Fibroblast of the conjunctiva (primary cell): ENCODE data around the gene NOL3.

Experiments used
- DNase-seq: peaks from one replicate; pipeline ENCODE4 v3.0.0-alpha.2; 2010; ENCODE audit warnings: low read depth

Gene NOL3

DNA sequence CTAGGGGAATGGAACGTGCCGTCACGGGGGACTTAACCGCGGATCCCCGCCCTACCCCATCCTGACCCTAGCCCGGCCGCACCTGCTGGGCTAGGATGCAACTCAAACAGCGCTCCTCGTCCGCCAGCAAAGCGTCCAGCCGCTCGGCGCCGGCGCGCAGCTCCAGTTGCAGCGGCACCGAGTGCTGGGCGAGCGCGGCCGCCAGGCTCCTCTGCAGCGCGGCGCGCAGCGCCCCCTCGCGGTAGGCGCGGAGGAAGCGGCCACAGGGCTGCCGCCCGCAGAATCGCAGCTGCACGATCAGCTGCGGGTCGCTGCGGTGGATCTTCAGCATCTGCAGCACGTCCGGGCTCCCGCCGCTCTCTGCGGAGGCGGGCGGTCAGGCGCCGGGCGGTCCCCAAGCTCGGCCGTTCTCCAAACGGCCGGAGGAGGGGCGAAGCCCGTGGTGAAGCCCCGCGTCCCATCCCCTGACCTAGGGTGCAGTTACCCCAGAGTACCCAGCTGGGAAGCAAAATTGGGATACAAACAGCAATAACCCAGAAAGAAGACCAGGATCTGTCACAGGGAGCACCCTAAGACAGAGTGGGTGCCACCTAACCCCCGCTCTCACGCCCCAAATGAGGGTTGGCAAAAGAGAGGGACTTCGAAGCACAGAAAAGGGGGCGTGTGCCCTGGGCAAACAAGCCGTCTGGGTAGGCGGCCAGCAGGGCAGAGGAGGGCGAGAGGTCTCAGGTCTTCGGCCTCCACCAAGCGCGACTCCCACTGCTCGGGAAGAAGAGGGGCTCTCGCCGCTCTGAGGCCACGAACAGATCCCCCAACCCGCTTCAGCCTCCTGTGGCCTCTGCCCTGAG, 14.8 kb upstream of the NOL3 start:
- DNase-seq, result peak; percentile 37

DNA sequence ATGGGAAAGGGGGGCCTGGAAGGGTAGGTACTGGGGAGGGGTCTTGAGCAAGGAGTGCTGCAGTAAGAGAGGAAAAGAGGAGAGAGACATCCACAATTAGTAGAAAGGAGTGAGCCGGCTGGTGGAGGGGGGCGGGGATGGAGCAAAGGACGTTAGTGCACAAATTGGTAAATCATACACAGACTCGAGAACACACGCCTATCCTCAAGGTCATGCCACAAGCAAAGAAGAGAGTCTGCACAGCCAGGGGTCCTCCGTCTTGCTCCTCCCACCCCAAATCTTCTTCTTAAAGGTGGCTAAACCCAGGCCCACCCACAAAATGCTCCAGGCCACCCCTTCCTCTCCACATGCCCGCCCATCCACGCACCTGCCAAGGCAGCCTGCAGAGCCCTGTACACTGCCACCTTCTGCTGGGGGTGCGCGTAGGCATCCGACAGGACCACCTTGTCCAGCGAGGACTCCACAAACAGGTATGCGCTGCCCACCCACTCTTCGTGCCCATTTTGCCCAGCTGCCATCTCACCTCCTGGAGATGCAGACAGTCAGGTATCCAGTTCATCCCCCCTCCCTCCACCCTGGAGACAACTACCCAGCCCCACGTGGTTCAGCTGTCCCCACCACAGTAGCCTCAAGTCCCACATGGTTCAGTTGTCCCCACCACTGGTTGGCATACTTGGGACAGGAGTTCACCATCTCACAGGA, 14.0 kb upstream of the NOL3 start:
- no peak for DNase-seq

DNA sequence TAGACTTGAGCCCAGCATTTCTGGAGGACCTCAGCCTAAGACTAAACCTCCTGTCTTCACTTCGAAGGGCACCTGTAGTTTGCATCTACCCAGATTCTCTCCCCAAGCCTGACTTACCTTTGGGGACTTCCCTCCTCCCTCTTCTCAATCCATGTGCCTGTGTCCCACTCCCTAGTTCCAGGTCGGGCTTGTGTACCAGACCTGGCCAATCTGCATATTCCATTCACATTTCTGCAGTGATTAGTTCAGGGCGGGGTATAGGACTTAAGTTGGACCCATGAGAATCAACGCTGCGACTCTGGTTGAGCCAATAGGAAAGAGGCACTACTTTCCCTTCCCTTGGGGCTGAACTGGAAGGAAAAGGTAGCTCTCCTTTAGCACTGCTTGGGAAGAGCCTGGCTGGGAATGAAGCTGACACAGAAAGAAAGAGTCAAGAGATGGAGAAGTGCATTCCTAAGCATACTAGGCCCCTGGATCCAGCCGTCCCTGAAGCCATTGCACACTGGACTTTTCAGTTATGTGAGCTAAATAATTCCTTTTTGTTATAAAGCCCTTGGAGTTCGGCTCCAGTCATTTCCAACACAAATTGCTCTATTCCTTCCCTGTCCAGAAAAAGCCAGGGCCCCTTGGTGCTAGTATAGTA, 13.1 kb upstream of the NOL3 start:
- DNase-seq, result no peak

DNA sequence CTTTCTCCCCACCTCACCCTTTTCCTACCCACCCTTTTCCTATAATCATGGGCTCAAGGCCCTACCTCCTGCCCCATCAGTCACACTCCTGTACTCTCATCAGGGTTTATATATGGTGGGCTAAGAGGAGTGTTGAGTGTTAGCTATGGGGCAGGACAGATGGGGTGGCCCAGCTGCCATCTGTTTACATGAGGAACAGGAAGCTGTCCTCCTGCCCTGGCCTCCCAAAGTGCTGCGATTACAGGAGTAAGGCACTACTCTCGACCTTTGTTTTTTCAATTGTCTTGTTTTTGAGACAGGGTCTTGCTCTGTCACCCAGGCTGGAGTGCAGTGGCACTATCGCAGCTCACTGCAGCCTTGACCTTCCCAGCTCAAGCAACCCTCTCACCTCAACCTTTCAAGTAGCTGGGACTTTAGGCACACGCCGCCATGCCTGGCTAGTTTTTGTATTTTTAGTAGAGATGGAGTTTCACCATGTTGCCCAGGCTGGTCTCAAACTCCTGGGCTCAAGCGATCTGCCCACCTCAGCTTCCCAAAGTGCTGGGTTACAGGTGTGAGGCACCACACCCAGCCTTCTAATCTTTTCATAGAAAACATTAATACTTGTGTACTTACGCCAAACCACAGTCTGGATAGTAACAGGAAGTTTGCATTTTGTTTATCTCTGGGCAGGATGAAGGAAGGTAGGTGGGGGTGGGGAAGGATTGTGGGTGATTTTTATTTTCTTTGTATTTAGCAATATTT, 12.3 kb upstream of the NOL3 start:
- no peak for DNase-seq

DNA sequence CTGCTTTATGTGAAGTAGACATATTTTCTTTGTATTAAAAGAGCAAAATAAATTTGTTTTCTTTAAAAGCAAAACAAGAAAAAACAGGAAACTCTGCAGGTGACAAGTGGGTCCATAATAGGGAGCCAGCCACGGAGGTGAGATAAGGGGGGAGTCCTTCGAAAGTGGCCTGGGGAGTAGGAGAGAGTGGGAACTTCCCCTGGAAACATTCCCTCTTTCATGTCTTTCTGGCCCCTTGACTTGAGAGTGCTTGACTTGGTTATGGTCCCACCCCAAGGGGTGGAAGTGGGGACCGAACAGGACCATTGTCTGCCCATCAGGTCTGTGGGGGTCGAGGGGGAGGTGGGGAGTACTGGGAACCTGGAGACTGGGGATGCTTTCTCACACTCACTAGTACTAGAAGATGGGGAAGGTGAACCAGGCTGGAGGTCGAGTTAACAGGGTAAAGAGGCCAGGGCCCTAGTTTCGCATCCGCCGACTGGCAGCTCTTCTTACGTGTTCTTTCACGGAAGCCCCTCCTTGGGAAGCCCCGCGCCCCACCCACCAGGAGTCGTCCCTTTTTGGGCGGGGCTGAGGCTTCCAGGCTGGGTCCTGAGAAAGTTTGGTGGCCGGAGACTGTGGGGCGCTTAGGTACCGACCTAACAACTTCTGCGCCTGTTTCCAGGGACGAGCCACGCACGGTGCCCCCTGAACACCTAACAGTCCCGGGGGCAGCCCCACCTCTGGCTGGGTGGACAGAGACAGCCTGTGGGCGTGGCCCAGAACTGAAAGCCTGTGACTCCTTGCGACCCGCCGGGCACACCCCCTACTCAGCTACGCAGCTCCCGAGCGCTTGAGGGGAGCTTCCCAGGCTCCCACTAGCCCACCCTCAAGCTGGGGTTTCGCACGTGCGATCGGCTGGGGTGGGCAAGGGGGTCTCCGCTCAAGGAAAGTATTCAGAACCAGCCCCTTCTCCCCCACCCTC, 11.4 kb upstream of the NOL3 start:
- no peak for DNase-seq

DNA sequence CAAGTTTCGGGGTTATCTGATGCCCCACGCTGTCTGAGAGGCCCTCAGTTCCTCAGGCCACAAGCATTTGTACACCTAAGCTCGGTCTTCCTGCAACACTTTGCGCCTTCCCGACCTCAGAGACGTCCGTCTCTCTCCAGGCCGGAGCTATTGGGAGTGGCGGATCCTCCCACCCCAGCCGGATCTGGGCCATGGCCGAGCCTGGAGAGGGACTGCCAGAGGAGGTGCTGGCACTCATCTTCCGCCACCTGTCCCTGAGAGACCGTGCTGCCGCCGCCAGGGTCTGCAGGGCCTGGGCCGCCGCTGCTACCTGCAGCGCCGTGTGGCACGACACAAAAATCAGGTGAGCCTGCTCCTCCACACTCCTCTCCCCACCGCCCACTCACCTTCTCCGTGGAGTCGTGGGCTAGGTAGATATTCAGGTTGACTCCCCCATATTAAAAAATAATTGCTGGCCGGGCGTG, 8.7 kb upstream of the NOL3 start:
- no peak for DNase-seq

DNA sequence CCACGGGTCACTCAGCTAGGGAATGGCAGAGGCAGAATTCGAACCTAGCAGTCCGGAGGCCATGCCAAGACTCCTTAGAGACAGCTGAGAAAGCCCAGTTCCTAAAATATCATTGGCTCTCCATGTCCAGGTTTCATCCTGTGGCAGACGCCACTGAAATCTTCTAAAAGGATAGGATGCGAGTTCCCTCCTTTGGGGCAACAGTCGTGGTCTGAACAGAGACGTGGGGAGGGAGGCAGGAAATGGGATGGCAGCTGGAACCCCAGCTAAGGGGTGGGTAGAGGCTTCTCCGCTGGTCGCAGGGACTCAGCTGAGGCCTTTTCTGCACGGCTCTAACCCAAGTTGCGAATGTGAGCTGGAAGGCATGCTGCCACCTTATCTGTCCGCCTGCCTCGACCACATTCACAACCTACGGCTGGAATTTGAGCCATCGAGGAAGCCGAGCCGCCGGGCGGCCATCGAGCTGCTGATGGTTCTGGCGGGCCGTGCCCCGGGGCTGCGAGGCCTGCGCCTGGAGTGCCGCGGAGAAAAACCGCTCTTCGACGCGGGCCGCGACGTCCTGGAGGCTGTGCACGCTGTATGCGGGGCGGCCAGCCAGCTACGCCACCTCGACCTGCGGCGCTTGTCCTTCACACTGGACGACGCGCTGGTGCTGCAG, 7.7 kb upstream of the NOL3 start:
- DNase-seq, result no peak

DNA sequence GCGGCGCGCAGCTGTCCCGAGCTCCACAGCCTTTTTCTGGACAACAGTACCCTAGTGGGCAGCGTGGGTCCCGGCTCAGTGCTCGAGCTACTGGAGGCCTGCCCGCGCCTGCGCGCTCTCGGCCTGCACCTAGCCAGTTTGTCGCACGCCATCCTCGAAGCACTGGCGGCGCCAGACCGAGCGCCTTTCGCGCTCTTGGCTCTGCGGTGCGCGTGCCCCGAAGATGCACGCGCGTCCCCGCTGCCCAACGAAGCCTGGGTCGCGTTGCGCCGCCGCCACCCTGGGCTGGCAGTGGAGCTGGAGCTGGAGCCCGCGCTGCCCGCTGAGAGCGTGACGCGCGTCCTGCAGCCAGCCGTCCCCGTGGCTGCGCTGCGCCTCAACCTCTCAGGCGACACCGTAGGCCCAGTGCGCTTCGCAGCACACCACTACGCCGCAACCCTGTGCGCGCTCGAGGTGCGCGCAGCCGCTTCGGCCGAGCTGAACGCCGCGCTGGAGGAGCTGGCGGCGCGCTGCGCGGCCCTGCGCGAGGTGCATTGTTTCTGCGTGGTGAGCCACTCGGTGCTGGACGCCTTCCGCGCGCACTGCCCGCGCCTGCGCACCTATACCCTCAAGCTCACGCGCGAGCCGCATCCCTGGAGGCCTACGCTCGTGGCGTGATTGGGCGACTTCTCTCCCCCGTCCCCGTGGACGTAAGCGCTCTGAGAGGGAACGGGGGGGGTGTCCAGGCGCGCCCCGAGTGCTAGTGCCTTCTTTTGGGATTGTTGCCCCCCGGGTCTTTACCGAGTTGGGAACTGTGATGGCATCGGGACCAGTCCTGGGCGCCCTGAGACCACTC, 7.0 kb upstream of the NOL3 start:
- no peak for DNase-seq

DNA sequence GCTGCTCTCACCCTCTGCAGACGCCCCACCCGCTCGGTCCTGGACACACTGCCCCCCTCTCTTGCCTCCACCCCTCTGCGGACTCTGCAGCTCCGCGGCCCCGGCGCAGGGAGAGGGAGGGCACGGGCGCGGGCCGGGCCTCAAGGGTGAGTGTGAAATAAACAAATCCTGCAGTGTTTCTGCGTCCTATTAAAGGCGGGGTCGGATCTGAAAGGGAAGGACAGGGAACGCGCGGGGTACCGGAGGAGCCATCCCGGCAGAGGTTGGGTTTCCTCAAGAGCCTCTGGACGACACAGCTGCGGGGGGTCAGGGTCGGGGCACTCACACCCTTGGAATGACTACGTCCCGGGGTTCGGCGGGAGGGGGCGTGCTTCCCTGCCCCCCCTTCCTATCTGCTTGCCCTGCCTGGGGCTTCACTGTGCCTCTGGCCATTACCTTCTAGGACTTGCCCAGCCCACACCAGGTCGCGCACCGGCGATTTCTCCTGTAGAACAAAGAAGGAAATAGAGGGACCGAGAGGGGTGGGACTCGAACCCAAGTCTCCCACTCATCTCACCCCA, 6.3 kb upstream of the NOL3 start:
- DNase-seq, result no peak

DNA sequence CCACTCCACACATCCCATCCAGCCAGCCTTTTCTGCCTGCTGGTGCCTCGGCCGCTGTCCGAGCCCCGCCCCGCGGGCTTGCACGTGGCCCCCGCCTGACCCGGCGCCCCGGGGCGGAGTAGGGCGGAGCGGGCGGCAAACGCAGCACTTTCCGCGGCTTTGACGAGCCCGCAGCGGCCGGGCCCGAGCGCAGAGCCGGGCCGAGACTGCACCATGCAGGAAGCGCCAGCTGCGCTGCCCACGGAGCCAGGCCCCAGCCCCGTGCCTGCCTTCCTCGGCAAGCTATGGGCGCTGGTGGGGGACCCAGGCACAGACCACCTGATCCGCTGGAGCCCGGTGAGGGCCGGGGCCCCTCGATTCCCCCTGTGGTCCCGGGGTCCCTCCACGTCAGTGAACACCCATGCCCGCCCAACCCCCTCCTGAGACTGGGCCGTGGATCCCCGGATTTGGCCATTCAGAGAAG, 5.7 kb upstream of the NOL3 start, which contains the start of gene HSF4:
HSF4 (plus strand) TSS at position 147 of the 463 bp plus-strand sequence; CDS start at position 214, 67 bp downstream.
- DNase-seq, result no peak

DNA sequence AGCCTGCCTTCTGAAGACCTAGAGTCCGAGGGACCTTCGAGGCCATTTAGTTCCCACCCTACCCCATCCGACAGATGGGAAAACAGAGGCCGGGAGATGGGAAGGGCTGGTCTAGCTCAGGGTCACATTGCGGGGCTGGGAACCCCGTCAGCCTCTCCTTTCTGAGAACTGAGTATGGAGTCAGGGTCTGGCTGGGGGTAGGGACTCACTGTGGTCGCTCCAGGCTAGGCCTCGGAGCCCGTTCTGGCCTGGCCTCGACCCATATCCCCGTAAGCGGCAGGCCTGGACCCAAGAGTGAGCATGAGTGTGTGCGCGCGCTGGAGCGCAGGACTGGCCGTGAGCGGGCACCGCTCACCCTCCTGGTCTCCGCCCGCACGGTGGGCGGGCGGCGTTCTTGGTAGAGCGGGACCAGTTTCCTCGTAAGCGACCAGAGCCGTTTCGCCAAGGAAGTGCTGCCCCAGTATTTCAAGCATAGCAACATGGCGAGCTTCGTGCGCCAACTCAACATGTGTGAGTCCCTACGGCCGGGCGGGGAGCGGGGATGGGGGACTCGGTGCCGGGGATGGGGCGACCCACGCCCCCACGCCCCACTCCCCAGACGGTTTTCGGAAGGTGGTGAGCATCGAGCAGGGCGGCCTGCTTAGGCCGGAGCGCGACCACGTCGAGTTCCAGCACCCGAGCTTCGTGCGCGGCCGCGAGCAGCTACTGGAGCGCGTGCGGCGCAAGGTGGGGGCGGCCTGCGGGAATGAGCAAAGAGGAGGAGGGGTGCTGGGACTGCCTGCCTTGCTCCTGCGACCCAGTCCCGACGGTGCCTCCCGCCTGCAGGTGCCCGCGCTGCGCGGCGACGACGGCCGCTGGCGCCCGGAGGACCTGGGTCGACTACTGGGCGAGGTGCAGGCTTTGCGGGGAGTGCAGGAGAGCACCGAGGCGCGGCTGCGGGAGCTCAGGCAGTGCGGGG, 4.9 kb upstream of the NOL3 start:
- DNase-seq, result no peak

DNA sequence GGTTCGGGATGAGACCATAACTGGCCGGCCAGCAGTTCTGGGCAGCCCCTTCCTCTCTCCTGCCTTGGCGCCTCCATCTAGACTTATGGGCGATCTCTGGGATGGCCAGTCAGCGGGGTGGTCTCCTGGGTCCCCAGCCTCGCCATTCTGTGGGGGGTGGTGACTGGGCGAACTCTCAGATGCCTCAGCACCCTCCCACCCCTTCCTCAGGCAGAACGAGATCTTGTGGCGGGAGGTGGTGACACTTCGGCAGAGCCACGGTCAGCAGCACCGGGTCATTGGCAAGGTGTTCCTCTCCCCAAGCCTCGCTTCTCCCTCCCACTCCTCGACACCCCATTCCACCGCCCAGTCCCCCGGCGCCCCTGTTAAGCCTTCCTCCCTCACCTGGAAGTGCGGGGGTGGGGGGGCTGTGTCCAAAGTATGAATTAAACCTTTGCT, 4.2 kb upstream of the NOL3 start:
- no peak for DNase-seq

DNA sequence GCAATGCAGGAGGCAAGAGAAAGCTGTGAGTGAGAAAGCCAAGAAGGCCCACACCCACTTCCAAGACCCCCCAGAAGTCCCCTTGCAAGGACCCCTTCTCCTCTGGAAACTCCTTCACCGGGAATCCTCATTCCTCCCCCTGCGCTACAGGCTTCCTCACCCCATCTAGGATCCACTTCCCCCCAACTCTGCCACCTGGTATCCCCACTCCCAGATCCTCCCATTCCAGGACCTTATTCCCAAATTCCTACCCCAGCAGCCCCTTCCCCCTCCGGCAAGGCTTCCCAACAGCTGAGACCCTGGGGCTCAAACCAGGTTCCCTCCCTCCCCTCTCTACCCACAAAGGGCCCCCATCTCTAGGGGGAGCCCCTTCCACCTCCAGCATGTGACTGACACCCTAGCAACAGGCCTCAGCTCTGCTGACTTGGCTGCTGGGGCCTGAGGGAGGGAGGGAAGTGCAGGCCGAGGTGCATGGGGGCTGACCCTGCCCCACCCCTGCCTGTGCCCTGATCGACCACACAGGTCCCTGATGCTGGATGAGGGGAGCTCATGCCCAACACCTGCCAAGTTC, 3.7 kb upstream of the NOL3 start:
- no peak for DNase-seq

DNA sequence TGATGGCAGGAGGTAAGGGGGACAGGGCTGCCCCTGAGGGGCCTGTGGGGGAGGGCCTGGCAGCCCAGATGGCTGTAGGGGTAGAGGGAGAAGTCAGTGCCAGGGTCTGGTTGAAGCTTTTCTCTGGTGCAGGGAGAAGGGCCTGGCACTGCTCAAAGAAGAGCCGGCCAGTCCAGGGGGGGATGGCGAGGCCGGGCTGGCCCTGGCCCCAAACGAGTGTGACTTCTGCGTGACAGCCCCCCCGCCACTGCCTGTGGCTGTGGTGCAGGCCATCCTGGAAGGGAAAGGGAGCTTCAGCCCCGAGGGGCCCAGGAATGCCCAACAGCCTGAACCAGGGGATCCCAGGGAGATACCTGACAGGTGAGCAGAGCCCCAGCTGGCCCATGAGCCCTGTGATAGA, 2.8 kb upstream of the NOL3 start:
- DNase-seq, result no peak

DNA sequence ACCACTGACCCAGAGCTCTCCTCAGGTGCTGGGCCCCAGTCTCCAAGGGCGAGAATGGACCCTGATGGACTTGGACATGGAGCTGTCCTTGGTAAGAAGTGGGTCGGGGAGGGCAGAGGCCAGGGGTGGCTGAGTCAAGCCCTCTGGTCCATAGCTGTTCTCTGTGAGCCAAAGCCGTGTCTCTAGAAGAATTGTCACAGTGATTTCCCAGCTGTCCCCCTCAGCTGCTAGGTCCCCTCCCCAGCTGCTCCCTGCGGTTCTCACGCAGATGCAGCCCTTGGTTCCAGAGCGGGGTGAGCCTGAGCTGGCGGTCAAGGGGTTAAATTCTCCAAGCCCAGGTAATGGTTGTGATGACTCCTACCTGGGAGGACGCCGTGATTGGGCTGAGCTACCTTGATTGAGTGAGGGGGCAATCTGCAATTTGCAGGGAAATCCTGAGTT, 1.3 kb upstream of the NOL3 start:
- DNase-seq, result no peak

DNA sequence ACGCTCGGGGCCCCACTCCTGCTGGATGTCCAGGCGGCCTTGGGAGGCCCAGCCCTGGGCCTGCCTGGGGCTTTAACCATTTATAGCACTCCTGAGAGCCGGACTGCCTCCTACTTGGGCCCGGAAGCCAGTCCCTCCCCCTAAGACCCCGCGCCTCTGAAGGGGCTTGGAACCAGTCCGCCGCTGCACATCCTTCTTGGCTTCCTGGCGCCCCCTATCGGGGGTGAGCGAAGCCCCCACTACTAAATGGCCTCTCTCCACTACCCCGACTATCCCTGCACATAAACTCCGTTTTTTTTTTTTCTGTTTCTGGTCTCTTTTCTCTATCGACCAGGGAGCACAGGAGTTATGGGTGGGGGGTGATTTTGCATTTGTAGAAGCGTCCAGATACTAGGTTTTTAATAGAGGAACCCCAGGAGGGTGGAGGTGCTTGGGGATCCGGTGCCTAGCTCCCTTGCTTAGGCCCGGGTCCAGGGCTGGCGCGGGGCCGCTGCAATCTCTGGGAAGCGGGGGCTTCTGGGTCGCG, 633 bp upstream of the NOL3 start:
- no peak for DNase-seq
